DOHH2 (cell line): ENCODE measurements around the gene ZNF526.

ENCODE experiments used
- CTCF ChIP-seq: fragments of 200-600 bp; sonication (generic); IDR thresholded peaks from one replicate; pipeline ENCODE4 v1.5.1; 2014; ENCODE audit warnings: antibody characterized with exemption, mild to moderate bottlenecking, low read depth, low read length; ENCODE audit not compliant: poor library complexity, severe bottlenecking
- EZH2phosphoT487 ChIP-seq: fragments of 200-600 bp; sonication (generic); IDR thresholded peaks from 2 replicates; pipeline ENCODE4 v1.6.1; 2017; ENCODE audit warnings: borderline replicate concordance, mild to moderate bottlenecking, antibody characterized with exemption, low read length, moderate library complexity, mixed read lengths

- TF ChIP-seq CTCF (no peak), EZH2phosphoT487 (no peak)
These were observed 50.4 kb downstream of the ZNF526 start for GRCh38 chr19:42270346-42271044.
